Activated T-cell treated with anti-CD3 and anti-CD28 coated beads, Interleukin-2, amount 50 U/mL, for 72 hours (primary cell): ENCODE results near the gene FFAR1. TPM values are rescaled to one million over a fixed set of nuclear protein-coding genes. Genes with fewer than 3 reads are reported as not detected.
A peak's percentile ranks its signal among the peaks of the same experiment; 100 is the strongest.

Experiments
- ATAC-seq, 2 donors: fragments of 150-1000 bp; cut with Tn5 transposase; replicated peaks in 1 of 2; 2 replicates each; pipeline ENCODE4 v1.10.0; 2021; ENCODE audit warnings: moderate library complexity in 2 of 2, mild to moderate bottlenecking in 1 of 2
- DNase-seq, 2 donors: peaks; one replicate each; pipeline ENCODE4 v3.0.0; 2021 to 2022; ENCODE audit warnings: mixed read lengths in 1 of 2
- H3K27ac Mint-ChIP-seq: one replicate; pipeline ENCODE4 v1.8.0; 2022; ENCODE audit warnings: mild to moderate bottlenecking, moderate library complexity, mixed read lengths
- H3K27me3 Mint-ChIP-seq: one replicate; pipeline ENCODE4 v1.8.0; 2022; ENCODE audit warnings: low read depth, mixed read lengths
- H3K36me3 Mint-ChIP-seq, 2 donors: one replicate each; pipeline ENCODE4 v1.8.0; 2022; ENCODE audit warnings: mixed read lengths in 2 of 2, mild to moderate bottlenecking in 1 of 2; ENCODE audit not compliant: insufficient read depth in 2 of 2
- H3K4me1 Mint-ChIP-seq: one replicate; pipeline ENCODE4 v1.8.0; 2022; ENCODE audit warnings: low read depth, mixed read lengths
- H3K4me3 Mint-ChIP-seq, 2 donors: one replicate each; pipeline ENCODE4 v1.8.0; 2022; ENCODE audit warnings: mild to moderate bottlenecking in 2 of 2, mixed read lengths in 2 of 2, moderate library complexity in 2 of 2
- H3K9me3 Mint-ChIP-seq, 2 donors: one replicate each; pipeline ENCODE4 v1.8.0; 2022; ENCODE audit warnings: mixed read lengths in 2 of 2
- total RNA-seq, 2 donors: library from RNA; stranded (reverse); gene quantifications; one replicate each; pipeline ENCODE4 v1.2.3, GENCODE V29; 2022

FFAR1 gene
- total RNA-seq, 2 donors from 2014 or later, result 0.67 to 1.4 TPM

DNA sequence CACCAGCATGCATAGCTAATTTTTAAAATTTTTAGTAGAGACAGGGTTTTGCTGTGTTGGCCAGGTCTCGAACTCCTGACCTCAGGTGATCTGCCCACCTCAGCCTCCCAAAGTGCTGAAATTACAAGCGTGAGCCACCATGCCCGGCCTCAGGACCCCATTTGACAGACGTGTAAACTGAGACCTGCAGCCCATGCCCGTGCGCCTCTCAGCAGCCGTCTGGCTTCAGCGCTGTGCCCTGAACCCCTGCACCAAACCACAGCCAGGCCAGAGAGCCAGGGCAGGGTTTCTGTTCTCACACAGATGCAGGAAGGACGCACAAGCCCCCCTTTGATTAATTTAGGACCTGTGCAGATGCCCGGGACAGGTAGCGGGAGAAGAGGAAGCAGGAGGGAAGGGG is 7.3 kb upstream of the FFAR1 start:
- Mint-ChIP-seq H3K9me3 (no peaks in the 10 kb centered on the region), H3K27me3 (peaks cover 8% of the 10 kb centered on the region), H3K36me3 (no peaks in the 10 kb centered on the region), H3K4me3 (no peak overlapping the region), H3K27ac (no peak overlapping the region), H3K4me1 (peaks cover 23% of the 10 kb centered on the region)
- DNase-seq (no peak), ATAC-seq (no peak)

DNA sequence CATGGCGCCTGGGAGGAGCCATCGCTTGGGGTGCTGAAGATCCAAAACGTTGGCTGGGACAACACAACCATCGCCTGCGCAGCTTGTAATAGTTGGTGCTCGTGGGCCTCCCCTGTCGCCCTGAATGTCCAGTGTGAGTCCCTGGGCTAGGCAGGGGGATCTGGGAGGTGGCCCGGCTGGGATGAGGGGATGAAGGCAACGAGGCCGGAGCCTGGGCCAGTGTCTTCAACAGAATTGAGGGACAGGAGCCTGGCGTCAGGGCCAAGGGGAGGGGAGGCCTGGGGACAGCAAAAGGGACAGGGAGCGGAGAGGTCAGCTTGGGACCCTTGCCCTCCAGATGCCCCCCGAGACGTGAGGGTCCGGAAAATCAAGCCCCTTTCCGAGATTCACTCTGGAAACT is 6.7 kb upstream of the FFAR1 start:
- ATAC-seq, result no peak
- Mint-ChIP-seq H3K4me1 (peaks cover 23% of the 10 kb centered on the region), H3K4me3 (no peak overlapping the region), H3K27ac (no peak overlapping the region), H3K36me3 (no peaks in the 10 kb centered on the region), H3K27me3 (peaks cover 8% of the 10 kb centered on the region), H3K9me3 (no peaks in the 10 kb centered on the region)
- no peak for DNase-seq

DNA sequence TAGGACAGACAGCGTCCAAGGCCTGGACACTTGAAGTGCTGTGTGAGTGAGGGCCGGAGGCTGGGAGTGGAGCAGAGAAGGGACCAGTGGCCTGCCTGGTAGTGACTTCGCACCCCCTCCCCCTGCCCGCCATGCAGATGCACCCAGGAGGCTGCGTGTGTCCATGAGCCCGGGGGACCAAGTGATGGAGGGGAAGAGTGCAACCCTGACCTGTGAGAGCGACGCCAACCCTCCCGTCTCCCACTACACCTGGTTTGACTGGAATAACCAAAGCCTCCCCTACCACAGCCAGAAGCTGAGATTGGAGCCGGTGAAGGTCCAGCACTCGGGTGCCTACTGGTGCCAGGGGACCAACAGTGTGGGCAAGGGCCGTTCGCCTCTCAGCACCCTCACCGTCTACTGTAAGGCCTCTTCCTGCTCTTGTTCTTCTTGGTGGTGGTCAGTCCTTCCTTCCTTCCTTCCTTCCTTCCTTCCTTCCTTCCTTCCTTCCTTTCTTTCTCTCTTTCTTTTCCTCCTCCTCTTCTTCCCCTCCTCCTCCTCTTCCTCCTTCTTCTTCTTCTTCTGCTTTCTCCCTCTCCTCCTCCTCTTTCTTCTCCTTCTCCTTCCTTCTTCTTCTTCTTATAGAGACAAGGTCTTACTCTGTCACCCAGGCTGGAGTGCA is 6.0 kb upstream of the FFAR1 start:
- peaks cover 8% of the 10 kb centered on the region for H3K27me3 Mint-ChIP-seq
- peaks cover 24% of the 10 kb centered on the region for H3K4me1 Mint-ChIP-seq
- ATAC-seq (no peak), DNase-seq (no peak)
- H3K9me3 Mint-ChIP-seq, result no peaks in the 10 kb centered on the region
- H3K36me3 Mint-ChIP-seq, result no peaks in the 10 kb centered on the region
- no peak overlapping the region for H3K4me3 Mint-ChIP-seq
- no peak overlapping the region for H3K27ac Mint-ChIP-seq

DNA sequence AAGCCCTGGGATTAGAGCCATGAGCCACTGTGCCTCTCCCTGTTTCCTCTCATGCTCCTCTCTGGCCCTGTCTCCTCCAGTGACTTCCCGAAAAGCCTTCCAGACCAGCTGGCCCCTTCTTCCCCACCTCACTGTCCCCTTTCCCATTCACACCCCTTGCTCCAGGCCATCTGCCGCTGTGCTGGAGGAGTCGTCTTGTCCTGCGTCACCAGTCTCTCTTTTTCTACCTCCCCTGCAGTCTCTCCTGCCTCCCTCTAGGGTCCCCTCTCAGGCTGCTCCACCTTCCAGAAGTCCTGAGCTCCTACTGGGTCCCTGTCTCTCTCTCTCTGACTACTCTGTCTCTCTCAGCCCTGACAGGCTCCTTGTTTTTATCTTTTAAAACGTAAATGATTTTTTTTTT is 5.3 kb upstream of the FFAR1 start:
- DNase-seq, result no peak
- no peaks in the 10 kb centered on the region for H3K36me3 Mint-ChIP-seq
- H3K27me3 Mint-ChIP-seq, result peaks cover 8% of the 10 kb centered on the region
- no peaks in the 10 kb centered on the region for H3K9me3 Mint-ChIP-seq
- H3K27ac Mint-ChIP-seq, result no peak overlapping the region
- ATAC-seq, result no peak
- no peak overlapping the region for H3K4me3 Mint-ChIP-seq
- peaks cover 26% of the 10 kb centered on the region for H3K4me1 Mint-ChIP-seq

DNA sequence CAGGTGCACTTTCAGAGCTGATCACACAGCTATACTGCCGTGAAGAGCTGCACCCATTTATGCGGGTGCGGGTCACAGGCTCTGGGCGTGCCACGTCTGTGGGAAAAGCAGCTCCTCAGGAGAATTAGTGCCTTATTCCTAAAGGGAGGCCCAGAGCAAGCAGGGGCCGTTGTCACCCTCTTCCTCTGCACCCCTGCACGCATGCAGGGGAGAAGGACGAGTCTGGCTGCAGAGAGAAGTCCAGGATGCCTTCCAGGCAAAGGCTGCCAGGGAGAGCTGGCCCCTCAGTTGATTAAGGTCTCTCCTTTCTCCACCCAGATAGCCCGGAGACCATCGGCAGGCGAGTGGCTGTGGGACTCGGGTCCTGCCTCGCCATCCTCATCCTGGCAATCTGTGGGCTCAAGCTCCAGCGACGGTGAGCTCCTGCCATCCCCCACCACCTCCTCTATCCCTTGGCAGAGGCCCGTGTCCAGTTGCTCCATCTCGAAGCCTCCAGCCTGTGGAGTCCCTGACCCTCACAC is 3.1 kb upstream of the FFAR1 start:
- Mint-ChIP-seq H3K4me3 (no peak overlapping the region), H3K27ac (no peak overlapping the region), H3K9me3 (no peaks in the 10 kb centered on the region), H3K36me3 (no peaks in the 10 kb centered on the region), H3K27me3 (peaks cover 8% of the 10 kb centered on the region), H3K4me1 (peaks cover 47% of the 10 kb centered on the region)
- DNase-seq, result no peak
- ATAC-seq, result no peak

DNA sequence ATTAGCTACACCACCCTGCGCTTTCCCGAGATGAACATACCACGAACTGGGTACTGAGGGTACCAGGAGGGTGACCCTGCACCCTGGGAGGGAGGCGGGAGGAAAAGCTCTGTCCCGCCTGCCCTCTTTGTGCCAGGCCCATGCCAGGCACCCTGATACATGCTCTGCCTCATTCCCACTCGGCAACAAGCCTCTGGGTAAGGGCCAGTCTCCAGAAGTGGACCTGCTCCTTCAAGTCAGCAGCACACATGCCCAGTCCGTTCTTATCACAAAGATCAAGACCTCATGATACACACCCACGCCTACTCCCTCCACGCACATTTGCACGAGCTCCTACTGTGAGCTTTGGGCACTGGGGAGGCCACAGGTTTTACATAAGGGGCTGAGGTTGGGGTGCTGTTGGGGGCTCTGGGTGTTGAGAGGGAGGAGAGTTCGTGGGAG is 2.0 kb upstream of the FFAR1 start:
- peaks cover 52% of the 10 kb centered on the region for H3K4me1 Mint-ChIP-seq
- ATAC-seq (no peak), DNase-seq (no peak)
- H3K27ac Mint-ChIP-seq, result peak overlapping the region; percentile 98
- peak overlapping the region; percentile 90 to 92 for H3K4me3 Mint-ChIP-seq
- H3K9me3 Mint-ChIP-seq, result no peaks in the 10 kb centered on the region
- peaks cover 8% of the 10 kb centered on the region for H3K27me3 Mint-ChIP-seq
- no peaks in the 10 kb centered on the region for H3K36me3 Mint-ChIP-seq

DNA sequence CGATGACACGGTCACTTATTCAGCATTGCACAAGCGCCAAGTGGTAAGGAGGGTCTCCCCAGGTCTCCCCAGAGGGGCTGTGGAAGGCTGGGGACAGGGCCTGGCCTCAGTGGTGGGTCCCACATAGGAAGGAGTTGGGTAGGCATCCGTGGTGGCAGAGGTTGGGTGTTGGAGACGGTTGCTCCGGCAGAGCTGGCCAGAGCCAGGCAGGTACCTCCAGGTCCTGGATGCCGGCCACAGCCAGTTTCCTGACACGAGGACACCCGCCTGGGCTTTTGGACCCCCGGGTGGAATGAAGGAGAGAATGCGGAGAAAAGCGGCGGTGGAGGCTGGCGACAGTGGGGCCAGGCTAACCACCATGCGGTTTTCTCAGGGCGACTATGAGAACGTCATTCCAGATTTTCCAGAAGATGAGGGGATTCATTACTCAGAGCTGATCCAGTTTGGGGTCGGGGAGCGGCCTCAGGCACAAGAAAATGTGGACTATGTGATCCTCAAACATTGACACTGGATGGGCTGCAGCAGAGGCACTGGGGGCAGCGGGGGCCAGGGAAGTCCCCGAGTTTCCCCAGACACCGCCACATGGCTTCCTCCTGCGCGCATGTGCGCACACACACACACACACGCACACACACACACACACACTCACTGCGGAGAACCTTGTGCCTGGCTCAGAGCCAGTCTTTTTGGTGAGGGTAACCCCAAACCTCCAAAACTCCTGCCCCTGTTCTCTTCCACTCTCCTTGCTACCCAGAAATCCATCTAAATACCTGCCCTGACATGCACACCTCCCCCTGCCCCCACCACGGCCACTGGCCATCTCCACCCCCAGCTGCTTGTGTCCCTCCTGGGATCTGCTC is 1.3 kb upstream of the FFAR1 start:
- Mint-ChIP-seq H3K36me3 (no peaks in the 10 kb centered on the region), H3K4me3 (peak overlapping the region; percentile 90 to 92), H3K4me1 (peaks cover 57% of the 10 kb centered on the region), H3K9me3 (no peaks in the 10 kb centered on the region), H3K27ac (peak overlapping the region; percentile 98), H3K27me3 (peaks cover 8% of the 10 kb centered on the region)
- ATAC-seq (peak; percentile 52 to 54), DNase-seq (peak; percentile 83 to 87)

DNA sequence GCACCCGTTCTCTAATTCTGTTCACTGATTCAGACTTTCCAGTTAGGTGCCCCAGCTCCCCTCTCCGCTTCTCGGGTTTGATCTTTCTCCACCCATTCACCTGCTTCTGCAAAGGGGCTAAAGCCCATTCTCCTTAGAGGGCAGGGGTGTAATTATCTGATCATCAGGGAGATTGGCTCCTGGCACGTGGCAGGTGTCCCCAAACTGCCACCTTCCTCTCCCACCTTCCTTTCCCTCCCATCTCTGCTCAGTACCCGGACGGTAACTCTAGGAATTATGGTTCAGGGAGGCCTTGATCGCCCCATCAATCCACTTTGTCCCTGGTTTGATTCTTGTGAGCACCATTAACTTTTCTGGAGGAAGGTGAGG is 212 bp downstream of the FFAR1 start:
- ATAC-seq (no peak), DNase-seq (no peak)
- Mint-ChIP-seq H3K4me3 (peak overlapping the region; percentile 90 to 92), H3K36me3 (no peaks in the 10 kb centered on the region), H3K9me3 (no peaks in the 10 kb centered on the region), H3K4me1 (peaks cover 62% of the 10 kb centered on the region), H3K27ac (peak overlapping the region; percentile 98), H3K27me3 (no peaks in the 10 kb centered on the region)

DNA sequence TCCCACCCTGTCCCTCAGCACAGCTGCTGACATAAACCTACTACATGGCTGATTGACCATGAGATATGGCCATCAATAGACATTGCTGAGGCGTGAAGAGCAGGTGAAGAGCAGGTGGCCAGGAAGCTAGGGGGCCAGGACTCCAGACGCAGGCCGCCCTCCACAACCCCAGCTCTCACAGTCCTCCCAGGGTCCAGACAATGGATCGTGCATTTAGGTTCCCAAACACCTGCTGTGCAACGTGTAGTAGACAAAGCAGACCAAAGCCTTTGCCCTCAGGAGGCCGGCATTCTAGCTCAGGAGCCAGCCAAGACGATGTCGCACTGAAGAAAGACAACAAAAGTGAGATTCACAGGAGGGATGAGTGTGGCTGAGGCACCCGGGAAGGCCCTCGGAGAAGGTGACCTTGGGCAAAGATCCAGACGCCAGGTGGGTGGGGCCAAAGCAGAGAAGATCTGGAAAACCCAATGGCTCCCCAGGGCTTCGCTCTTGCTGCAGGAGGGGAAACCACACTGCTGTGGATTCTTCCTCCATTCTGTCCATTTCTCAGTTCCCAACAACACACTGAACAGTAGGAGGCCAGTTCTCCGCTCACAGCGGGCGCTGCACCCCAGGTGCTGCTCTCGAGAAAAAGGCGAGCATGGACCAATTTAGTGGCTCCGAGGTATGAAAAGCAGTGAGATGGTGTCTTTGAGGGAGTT is 1.4 kb downstream of the FFAR1 start:
- ATAC-seq, result no peak
- H3K9me3 Mint-ChIP-seq, result no peaks in the 10 kb centered on the region
- DNase-seq, result no peak
- H3K36me3 Mint-ChIP-seq, result no peaks in the 10 kb centered on the region
- no peak overlapping the region for H3K4me3 Mint-ChIP-seq
- no peaks in the 10 kb centered on the region for H3K27me3 Mint-ChIP-seq
- peaks cover 63% of the 10 kb centered on the region for H3K4me1 Mint-ChIP-seq
- H3K27ac Mint-ChIP-seq, result no peak overlapping the region

DNA sequence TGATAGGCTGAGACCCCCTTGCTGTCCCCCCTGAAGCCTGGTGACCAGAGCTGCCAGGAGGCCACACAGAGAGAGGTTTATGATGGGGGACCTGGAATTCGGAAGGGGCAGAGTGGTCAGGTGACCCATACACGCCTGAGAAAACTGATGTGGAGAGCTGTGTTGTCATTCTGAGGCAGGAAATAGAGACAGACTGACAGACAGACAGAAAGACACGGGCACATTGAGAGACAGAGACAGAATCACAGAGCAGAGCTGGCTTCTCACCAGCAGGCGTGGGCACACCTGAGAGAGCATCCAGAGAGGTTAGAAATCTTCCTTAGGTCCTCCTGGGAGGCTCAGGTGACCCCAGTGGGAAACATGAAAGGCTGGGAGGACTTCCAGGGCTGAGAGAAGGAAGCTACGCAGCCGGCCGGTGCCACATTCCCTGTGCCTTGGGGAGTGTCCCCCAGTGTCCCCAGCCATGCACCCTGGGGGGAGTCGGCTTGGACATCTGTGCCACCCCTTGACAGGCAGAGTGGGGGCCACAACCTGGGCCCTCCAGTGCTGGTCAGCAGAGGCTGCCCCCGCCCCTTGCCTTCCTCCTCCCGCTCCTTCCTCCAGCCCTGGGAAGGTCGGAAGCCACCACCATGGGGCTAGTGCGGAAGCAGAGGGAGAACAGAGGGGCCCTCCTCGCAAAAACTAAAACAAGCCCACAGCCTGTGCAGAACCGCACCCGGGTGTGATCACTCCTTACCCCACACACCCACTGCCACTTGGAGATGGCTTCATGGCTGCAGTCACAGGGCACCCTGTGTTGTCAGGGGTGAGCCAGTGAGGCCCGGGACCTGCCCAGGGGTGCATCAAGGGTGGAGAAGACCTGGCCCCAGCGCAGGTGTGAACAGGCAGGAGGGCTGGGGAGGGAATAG is 2.2 kb downstream of the FFAR1 start:
- Mint-ChIP-seq H3K4me1 (peaks cover 65% of the 10 kb centered on the region), H3K9me3 (no peaks in the 10 kb centered on the region), H3K27me3 (no peaks in the 10 kb centered on the region), H3K36me3 (no peaks in the 10 kb centered on the region), H3K27ac (peak overlapping the region; percentile 3), H3K4me3 (no peak overlapping the region)
- no peak for ATAC-seq
- no peak for DNase-seq

DNA sequence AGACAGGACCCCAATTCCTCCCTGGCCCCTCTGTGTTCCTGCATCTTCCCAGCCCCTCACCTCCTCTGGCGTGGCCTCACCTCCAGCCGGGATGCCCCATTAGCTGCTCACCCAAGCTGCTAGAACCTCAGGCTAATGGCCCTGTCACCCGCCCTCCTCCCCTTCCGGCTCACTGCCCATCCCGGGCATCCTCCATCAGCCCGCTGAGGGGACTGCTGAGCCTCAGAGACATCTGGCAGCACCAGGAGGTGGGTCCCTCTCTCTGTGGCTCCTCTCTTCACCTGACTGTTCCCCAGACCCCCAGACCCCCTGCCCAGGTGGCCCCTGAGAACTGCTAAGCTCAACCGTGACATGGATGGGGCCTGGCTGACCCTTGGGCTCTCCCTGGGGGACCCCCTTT is 2.9 kb downstream of the FFAR1 start:
- Mint-ChIP-seq H3K27me3 (no peaks in the 10 kb centered on the region), H3K4me3 (no peak overlapping the region), H3K4me1 (peaks cover 63% of the 10 kb centered on the region), H3K9me3 (no peaks in the 10 kb centered on the region), H3K36me3 (no peaks in the 10 kb centered on the region), H3K27ac (no peak overlapping the region)
- no peak for ATAC-seq
- no peak for DNase-seq

DNA sequence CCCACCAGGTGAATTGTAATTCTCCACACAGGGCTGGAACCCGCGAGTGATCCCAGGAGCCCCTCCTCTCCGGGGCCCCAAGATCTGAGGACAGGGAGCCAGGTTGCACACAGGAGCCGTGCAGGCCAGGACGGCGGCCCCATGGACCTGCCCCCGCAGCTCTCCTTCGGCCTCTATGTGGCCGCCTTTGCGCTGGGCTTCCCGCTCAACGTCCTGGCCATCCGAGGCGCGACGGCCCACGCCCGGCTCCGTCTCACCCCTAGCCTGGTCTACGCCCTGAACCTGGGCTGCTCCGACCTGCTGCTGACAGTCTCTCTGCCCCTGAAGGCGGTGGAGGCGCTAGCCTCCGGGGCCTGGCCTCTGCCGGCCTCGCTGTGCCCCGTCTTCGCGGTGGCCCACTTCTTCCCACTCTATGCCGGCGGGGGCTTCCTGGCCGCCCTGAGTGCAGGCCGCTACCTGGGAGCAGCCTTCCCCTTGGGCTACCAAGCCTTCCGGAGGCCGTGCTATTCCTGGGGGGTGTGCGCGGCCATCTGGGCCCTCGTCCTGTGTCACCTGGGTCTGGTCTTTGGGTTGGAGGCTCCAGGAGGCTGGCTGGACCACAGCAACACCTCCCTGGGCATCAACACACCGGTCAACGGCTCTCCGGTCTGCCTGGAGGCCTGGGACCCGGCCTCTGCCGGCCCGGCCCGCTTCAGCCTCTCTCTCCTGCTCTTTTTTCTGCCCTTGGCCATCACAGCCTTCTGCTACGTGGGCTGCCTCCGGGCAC is 3.9 kb downstream of the FFAR1 start:
- Mint-ChIP-seq H3K4me3 (no peak overlapping the region), H3K9me3 (no peaks in the 10 kb centered on the region), H3K36me3 (no peaks in the 10 kb centered on the region), H3K27ac (no peak overlapping the region), H3K27me3 (no peaks in the 10 kb centered on the region), H3K4me1 (peaks cover 53% of the 10 kb centered on the region)
- DNase-seq, result no peak
- ATAC-seq, result no peak
